ENCODE measurements around the gene OR2AP1.
"Not testable (repeated sequence)": the region's sequence is repeated elsewhere in the genome, so short reads cannot be mapped to it uniquely, and the experiment has no call there.

Gene OR2AP1

GRCh38 chr12:55572168-55572567 lies at the start of gene OR2AP1:
Gene OR2AP1, plus strand, starts transcription at chr12:55572468. Its CDS starts 1,947 bp downstream, at chr12:55574415.
- peaks cover 28 to 29% of the 10 kb centered on the region in 2 donors for H3K9me3 Mint-ChIP-seq
- H3K4me1 Mint-ChIP-seq = no peaks in the 10 kb centered on the region
- H3K36me3 Mint-ChIP-seq = peaks cover 7 to 8% of the 10 kb centered on the region in 2 donors
- H3K27me3 Mint-ChIP-seq = peaks cover 5 to 8% of the 10 kb centered on the region in 2 donors
- no peak within 1 kb of the TSS for H3K27ac Mint-ChIP-seq
- no peak for DNase-seq
- no peak for ATAC-seq (replicated peaks)
- no peak within 1 kb of the TSS for H3K4me3 Mint-ChIP-seq

- not testable (repeated sequence) for H3K36me3 Mint-ChIP-seq; H3K4me3 Mint-ChIP-seq; H3K27ac Mint-ChIP-seq; H3K4me1 Mint-ChIP-seq; ATAC-seq (replicated peaks); DNase-seq; H3K9me3 Mint-ChIP-seq
- peaks cover 26 to 38% of the 10 kb centered on the region in 2 donors for H3K27me3 Mint-ChIP-seq
These were observed 24.0 kb upstream of the OR2AP1 start for GRCh38 chr12:55548235-55548634.

- H3K27me3 Mint-ChIP-seq = peaks cover 22 to 33% of the 10 kb centered on the region in 2 donors
- H3K27ac Mint-ChIP-seq = no peak overlapping the region
- ATAC-seq (replicated peaks) (no peak), DNase-seq (no peak)
- H3K4me1 Mint-ChIP-seq = peaks cover 0 to 6% of the 10 kb centered on the region in 2 donors
- H3K4me3 Mint-ChIP-seq = no peak overlapping the region
- peaks cover 0 to 9% of the 10 kb centered on the region in 2 donors for H3K9me3 Mint-ChIP-seq
- H3K36me3 Mint-ChIP-seq = no peaks in the 10 kb centered on the region
These were observed 23.5 kb upstream of the OR2AP1 start for GRCh38 chr12:55548756-55549155.

- DNase-seq (no peak), ATAC-seq (replicated peaks) (no peak)
- Mint-ChIP-seq H3K27me3 (peaks cover 22 to 32% of the 10 kb centered on the region in 2 donors), H3K36me3 (no peaks in the 10 kb centered on the region), H3K4me1 (peaks cover 0 to 6% of the 10 kb centered on the region in 2 donors), H3K4me3 (no peak within 1 kb of the TSS), H3K9me3 (peaks cover 0 to 9% of the 10 kb centered on the region in 2 donors), H3K27ac (no peak within 1 kb of the TSS)
These were observed 23.0 kb upstream of the OR2AP1 start, which contains the start of gene OR6C4 for GRCh38 chr12:55549302-55549701. Gene OR6C4, plus strand, starts transcription at chr12:55549602. Its CDS starts 1,625 bp downstream, at chr12:55551227.

GRCh38 chr12:55554296-55554695 lies 18.0 kb upstream of the OR2AP1 start:
- Mint-ChIP-seq H3K4me3 (no peak overlapping the region), H3K27me3 (peaks cover 13 to 24% of the 10 kb centered on the region in 2 donors), H3K36me3 (peaks cover 0 to 9% of the 10 kb centered on the region in 2 donors), H3K9me3 (peaks cover 13 to 14% of the 10 kb centered on the region in 2 donors), H3K27ac (no peak overlapping the region), H3K4me1 (no peaks in the 10 kb centered on the region)
- no peak for ATAC-seq (replicated peaks)
- DNase-seq = no peak

- H3K27ac Mint-ChIP-seq; H3K4me1 Mint-ChIP-seq; H3K36me3 Mint-ChIP-seq; ATAC-seq (replicated peaks); H3K27me3 Mint-ChIP-seq; DNase-seq; H3K4me3 Mint-ChIP-seq: not testable (repeated sequence)
- peaks cover 28 to 30% of the 10 kb centered on the region in 2 donors for H3K9me3 Mint-ChIP-seq
These were observed 2.2 kb upstream of the OR2AP1 start for GRCh38 chr12:55570060-55570459.

- DNase-seq; ATAC-seq (replicated peaks); H3K4me1 Mint-ChIP-seq; H3K27me3 Mint-ChIP-seq; H3K27ac Mint-ChIP-seq; H3K36me3 Mint-ChIP-seq; H3K4me3 Mint-ChIP-seq: not testable (repeated sequence)
- peaks cover 28 to 30% of the 10 kb centered on the region in 2 donors for H3K9me3 Mint-ChIP-seq
These were observed 1.6 kb upstream of the OR2AP1 start for GRCh38 chr12:55570689-55571088.

- Mint-ChIP-seq H3K9me3 (peaks cover 10 to 16% of the 10 kb centered on the region in 2 donors), H3K36me3 (peaks cover 2 to 4% of the 10 kb centered on the region in 2 donors), H3K27ac (no peak overlapping the region), H3K27me3 (peaks cover 35 to 48% of the 10 kb centered on the region in 2 donors), H3K4me1 (no peaks in the 10 kb centered on the region), H3K4me3 (no peak overlapping the region)
- DNase-seq (no peak), ATAC-seq (replicated peaks) (no peak)
These were observed 9.8 kb downstream of the OR2AP1 start for GRCh38 chr12:55582066-55582465.

- DNase-seq = no peak
- peaks cover 1 to 5% of the 10 kb centered on the region in 2 donors for H3K36me3 Mint-ChIP-seq
- no peak overlapping the region for H3K4me3 Mint-ChIP-seq
- H3K27me3 Mint-ChIP-seq = peaks cover 31 to 48% of the 10 kb centered on the region in 2 donors
- no peaks in the 10 kb centered on the region for H3K4me1 Mint-ChIP-seq
- peaks cover 2 to 3% of the 10 kb centered on the region in 2 donors for H3K9me3 Mint-ChIP-seq
- no peak overlapping the region for H3K27ac Mint-ChIP-seq
- ATAC-seq (replicated peaks) = no peak
These were observed 13.5 kb downstream of the OR2AP1 start for GRCh38 chr12:55585817-55586216.

GRCh38 chr12:55590152-55590551 lies 17.9 kb downstream of the OR2AP1 start:
- H3K9me3 Mint-ChIP-seq = peaks cover 13 to 15% of the 10 kb centered on the region in 2 donors
- H3K36me3 Mint-ChIP-seq; H3K27ac Mint-ChIP-seq; H3K4me3 Mint-ChIP-seq; ATAC-seq (replicated peaks); H3K4me1 Mint-ChIP-seq; DNase-seq: not testable (repeated sequence)
- H3K27me3 Mint-ChIP-seq = peaks cover 30 to 42% of the 10 kb centered on the region in 2 donors

GRCh38 chr12:55607821-55608594 lies 35.7 kb downstream of the OR2AP1 start:
- no peak for ATAC-seq (replicated peaks)

GRCh38 chr12:55610598-55610997 lies 38.3 kb downstream of the OR2AP1 start:
- Mint-ChIP-seq H3K9me3 (peaks cover 9 to 14% of the 10 kb centered on the region in 2 donors), H3K4me1 (peaks cover 0 to 10% of the 10 kb centered on the region in 2 donors), H3K27ac (no peak overlapping the region), H3K27me3 (peaks cover 38 to 44% of the 10 kb centered on the region in 2 donors), H3K4me3 (no peak overlapping the region), H3K36me3 (peaks cover 2 to 7% of the 10 kb centered on the region in 2 donors)
- ATAC-seq (replicated peaks) = peak in 1 of 2 donors; percentile 84
- DNase-seq = no peak

More at GRCh38 chr12:55607821-55608594, 35.7 kb downstream of the OR2AP1 start:
- no peak for DNase-seq
- Mint-ChIP-seq H3K4me1 (peaks cover 0 to 10% of the 10 kb centered on the region in 2 donors), H3K4me3 (no peak overlapping the region), H3K36me3 (no peaks in the 10 kb centered on the region), H3K27ac (no peak overlapping the region), H3K27me3 (peaks cover 29 to 35% of the 10 kb centered on the region in 2 donors), H3K9me3 (no peaks in the 10 kb centered on the region)

- no peak for ATAC-seq (replicated peaks)
- Mint-ChIP-seq H3K9me3 (peaks cover 25 to 27% of the 10 kb centered on the region in 2 donors), H3K4me3 (no peak overlapping the region), H3K4me1 (peaks cover 0 to 10% of the 10 kb centered on the region in 2 donors), H3K27me3 (peaks cover 45 to 54% of the 10 kb centered on the region in 2 donors), H3K27ac (no peak overlapping the region), H3K36me3 (peaks cover 4 to 21% of the 10 kb centered on the region in 2 donors)
- no peak for DNase-seq
These were observed 40.4 kb downstream of the OR2AP1 start for GRCh38 chr12:55612646-55613045.

GRCh38 chr12:55614764-55615163 lies 42.5 kb downstream of the OR2AP1 start:
- Mint-ChIP-seq H3K4me1 (peaks cover 5 to 10% of the 10 kb centered on the region in 2 donors), H3K9me3 (peaks cover 25 to 28% of the 10 kb centered on the region in 2 donors), H3K27me3 (peaks cover 40 to 54% of the 10 kb centered on the region in 2 donors), H3K27ac (no peak overlapping the region), H3K4me3 (no peak overlapping the region), H3K36me3 (peaks cover 4 to 21% of the 10 kb centered on the region in 2 donors)
- ATAC-seq (replicated peaks) (no peak), DNase-seq (no peak)

All from stimulated activated naive B cell treated with anti-CD40 and anti-IgM and Interleukin-4, amounts not matched to agents 10 μg/mL and 1 μg/mL and 100 μg/mL, for 72 hours (primary cell).